Measurements from ENCODE around the gene ZNF488.
"Not testable (repeated sequence)": the region's sequence is repeated elsewhere in the genome, so short reads cannot be mapped to it uniquely, and the experiment has no call there.

ZNF488 gene

GRCh38 chr10:47409866-47410256 lies 25.8 kb upstream of the ZNF488 start:
- DNase-seq: no peak

GRCh38 chr10:47409171-47409865 lies 25.2 kb upstream of the ZNF488 start:
- DNase-seq: no peak

- peak; percentile 6 for DNase-seq
These were observed 24.5 kb upstream of the ZNF488 start for GRCh38 chr10:47408606-47409005.

GRCh38 chr10:47406870-47407691 lies 23.0 kb upstream of the ZNF488 start:
- DNase-seq: peak; percentile 88

- DNase-seq: no peak
These were observed 22.4 kb upstream of the ZNF488 start for GRCh38 chr10:47406548-47406869.

- no peak for DNase-seq
These were observed 21.9 kb upstream of the ZNF488 start for GRCh38 chr10:47405857-47406547.

GRCh38 chr10:47404937-47405336 lies 20.8 kb upstream of the ZNF488 start:
- no peak for DNase-seq

GRCh38 chr10:47404446-47404845 lies 20.4 kb upstream of the ZNF488 start:
- no peak for DNase-seq

- peak; percentile 16 for DNase-seq
These were observed 19.6 kb upstream of the ZNF488 start for GRCh38 chr10:47403446-47404318.

GRCh38 chr10:47402641-47403301 lies 18.7 kb upstream of the ZNF488 start:
- DNase-seq: peak; percentile 97

GRCh38 chr10:47401874-47402640 lies 18.0 kb upstream of the ZNF488 start:
- DNase-seq: no peak

GRCh38 chr10:47401210-47401609 lies 17.1 kb upstream of the ZNF488 start:
- no peak for DNase-seq

GRCh38 chr10:47400786-47401185 lies 16.7 kb upstream of the ZNF488 start:
- DNase-seq: no peak

GRCh38 chr10:47400251-47400650 lies 16.2 kb upstream of the ZNF488 start:
- DNase-seq: no peak

- no peak for DNase-seq
These were observed 13.2 kb upstream of the ZNF488 start for GRCh38 chr10:47397256-47397655.

GRCh38 chr10:47396311-47396717 lies 12.2 kb upstream of the ZNF488 start:
- DNase-seq: no peak

GRCh38 chr10:47389619-47390018 lies 5.5 kb upstream of the ZNF488 start:
- no peak for DNase-seq

GRCh38 chr10:47388879-47389278 lies 4.8 kb upstream of the ZNF488 start:
- DNase-seq: no peak

- DNase-seq: not testable (repeated sequence)
These were observed 2.0 kb upstream of the ZNF488 start for GRCh38 chr10:47386104-47386503.

- DNase-seq: no peak
These were observed 589 bp downstream of the ZNF488 start for GRCh38 chr10:47383261-47384147.
